ENCODE data around the gene ABHD12B.
"Not testable (repeated sequence)": the region's sequence is repeated elsewhere in the genome, so short reads cannot be mapped to it uniquely, and the experiment has no call there.

ABHD12B gene

GRCh38 chr14:50937800-50938199 lies 65.9 kb downstream of the ABHD12B start:
- no peak for DNase-seq

GRCh38 chr14:50941151-50941550 lies 69.3 kb downstream of the ABHD12B start:
- DNase-seq: no peak

- not testable (repeated sequence) for DNase-seq
Measured at GRCh38 chr14:50941638-50942037, 69.8 kb downstream of the ABHD12B start.

GRCh38 chr14:50943261-50943942 lies 71.5 kb downstream of the ABHD12B start:
- no peak for DNase-seq

GRCh38 chr14:50943943-50944646 lies 72.2 kb downstream of the ABHD12B start, which contains the start of gene PYGL:
Gene PYGL, minus strand, starts transcription at chr14:50944483. Its CDS starts 80 bp downstream, at chr14:50944403.
- DNase-seq: peak; percentile 29

GRCh38 chr14:50944647-50945413 lies 73.0 kb downstream of the ABHD12B start:
- no peak for DNase-seq

GRCh38 chr14:50946234-50946935 lies 74.5 kb downstream of the ABHD12B start:
- DNase-seq: no peak

GRCh38 chr14:50947446-50947845 lies 75.6 kb downstream of the ABHD12B start:
- DNase-seq: no peak

GRCh38 chr14:50948205-50948604 lies 76.4 kb downstream of the ABHD12B start:
- DNase-seq: no peak

GRCh38 chr14:50951032-50951431 lies 79.2 kb downstream of the ABHD12B start:
- no peak for DNase-seq

GRCh38 chr14:50953502-50953901 lies 81.6 kb downstream of the ABHD12B start:
- no peak for DNase-seq

Data from activated CD8-positive, alpha-beta memory T cell treated with anti-CD3 and anti-CD28 coated beads, Interleukin-2, amount 50 U/mL, for 4 hours (primary cell).